HG02759 (cell line): ENCODE data around the gene UNKL.
"Not testable (repeated sequence)": the region's sequence is repeated elsewhere in the genome, so short reads cannot be mapped to it uniquely, and the experiment has no call there.

Source experiments
- ATAC-seq: cut with Tn5 transposase; IDR thresholded peaks from one replicate; pipeline ENCODE4 v1.9.1; 2021; ENCODE audit warnings: mild to moderate bottlenecking, moderate library complexity; ENCODE audit not compliant: unreplicated experiment

The UNKL gene

DNA sequence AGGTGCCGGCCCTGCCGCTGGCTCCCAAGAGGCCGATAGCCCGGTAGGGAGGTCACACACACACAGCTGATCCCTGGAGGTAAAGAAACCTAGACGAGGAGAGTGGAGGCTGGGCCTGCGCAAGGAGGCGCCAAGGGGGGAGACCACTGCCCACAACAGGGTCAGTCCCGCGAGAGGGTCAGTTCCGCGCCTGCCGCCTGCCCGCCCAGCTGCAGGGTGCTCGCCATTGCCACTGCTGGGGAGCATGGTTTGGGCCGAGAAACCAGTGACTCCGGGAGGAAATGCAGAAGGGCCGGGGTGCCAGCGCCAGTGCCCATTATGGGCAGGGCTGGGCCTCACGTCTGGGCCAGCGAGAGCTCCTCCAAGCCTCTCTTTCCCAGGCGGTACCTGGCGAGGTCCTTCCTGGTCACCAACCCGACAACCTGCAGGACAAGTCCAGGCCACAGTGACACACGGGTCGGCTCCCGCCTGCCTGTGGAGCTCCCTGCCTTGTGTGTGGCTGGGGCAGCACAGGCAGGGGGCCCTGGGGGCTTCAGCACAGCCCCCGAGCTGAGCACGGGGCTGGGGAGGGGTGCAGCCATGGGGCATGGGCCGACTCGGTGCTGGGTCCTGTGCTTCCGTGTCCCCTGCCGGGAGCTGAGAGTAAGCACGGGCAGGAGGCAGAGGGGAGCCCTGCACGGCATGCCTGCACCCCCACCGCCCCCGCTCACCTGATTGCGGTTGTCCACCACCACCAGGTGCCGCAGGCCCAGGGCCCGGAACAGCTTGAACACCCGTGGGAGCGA, 32.0 kb upstream of the UNKL start:
- no peak for ATAC-seq

DNA sequence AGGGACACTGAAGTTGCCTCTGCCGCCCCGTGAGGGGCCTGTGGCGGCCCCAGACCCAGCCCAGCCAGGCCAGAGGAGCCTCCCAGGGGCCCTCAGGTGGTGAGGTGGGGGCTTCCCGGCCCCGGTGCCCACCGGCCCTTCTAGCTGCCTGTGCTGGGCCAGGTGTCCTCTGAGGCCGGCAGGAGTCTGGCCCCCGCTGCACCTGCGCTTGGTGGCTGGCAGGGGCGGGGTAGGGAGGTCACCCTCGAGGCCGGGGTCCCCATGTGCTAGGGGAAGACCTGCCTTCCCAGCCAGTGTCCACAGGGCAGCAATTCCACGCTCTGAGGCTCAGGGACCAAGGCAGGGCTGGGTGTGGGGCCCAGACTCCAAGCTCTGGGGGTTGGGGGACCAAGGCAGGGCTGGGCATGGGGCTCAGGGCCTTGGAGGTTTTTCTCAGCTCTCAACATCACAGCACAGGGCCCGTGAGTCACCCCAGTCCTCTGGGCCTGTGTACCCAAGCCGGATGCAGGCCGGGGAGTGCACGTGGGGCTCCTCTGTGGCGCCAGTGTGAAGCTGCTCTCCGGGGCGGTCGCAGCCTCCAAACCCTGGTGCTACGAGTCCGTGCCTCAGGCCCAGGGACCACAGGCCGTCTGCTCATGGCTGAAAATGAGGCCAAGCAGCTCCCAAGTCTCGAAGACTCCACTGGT, 31.2 kb upstream of the UNKL start:
- ATAC-seq = no peak

DNA sequence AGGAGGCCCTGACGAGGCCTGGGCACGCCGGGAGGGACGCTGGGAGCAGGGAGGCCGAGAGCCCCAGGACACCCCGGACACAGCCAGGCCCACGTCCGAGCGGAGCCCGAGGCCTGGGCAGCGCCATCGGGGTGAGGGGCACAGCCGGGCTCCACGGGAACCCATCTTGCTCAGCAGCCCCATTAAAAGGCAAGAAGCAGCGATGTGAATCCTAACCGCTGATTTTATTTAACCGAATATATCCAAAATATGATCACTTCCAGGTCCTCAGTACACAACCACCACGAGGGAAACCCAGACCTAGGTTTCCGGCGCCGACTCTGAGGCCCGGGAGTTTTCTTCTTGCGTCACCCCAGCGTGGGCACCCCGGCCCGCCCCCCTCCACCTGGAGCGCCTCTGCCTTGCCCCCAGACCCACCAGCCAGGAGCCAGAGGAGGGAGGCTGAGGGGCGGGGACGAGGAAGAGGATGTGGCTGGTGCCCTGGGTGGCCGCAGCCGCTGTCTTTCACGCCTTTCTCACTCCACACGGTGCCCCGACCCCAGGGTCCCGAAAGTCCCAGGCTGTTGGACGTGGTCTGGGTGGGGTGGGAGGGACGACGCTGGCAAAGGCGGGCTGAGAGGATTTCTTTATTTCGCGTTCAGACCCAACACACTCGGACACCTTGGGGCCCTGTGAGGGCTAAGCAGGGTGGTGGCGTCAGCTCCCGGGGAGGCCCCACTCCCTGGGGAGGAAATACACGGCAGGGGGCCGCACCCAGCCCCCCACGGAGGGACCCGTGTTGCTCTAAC, 30.4 kb upstream of the UNKL start:
- no peak for ATAC-seq

DNA sequence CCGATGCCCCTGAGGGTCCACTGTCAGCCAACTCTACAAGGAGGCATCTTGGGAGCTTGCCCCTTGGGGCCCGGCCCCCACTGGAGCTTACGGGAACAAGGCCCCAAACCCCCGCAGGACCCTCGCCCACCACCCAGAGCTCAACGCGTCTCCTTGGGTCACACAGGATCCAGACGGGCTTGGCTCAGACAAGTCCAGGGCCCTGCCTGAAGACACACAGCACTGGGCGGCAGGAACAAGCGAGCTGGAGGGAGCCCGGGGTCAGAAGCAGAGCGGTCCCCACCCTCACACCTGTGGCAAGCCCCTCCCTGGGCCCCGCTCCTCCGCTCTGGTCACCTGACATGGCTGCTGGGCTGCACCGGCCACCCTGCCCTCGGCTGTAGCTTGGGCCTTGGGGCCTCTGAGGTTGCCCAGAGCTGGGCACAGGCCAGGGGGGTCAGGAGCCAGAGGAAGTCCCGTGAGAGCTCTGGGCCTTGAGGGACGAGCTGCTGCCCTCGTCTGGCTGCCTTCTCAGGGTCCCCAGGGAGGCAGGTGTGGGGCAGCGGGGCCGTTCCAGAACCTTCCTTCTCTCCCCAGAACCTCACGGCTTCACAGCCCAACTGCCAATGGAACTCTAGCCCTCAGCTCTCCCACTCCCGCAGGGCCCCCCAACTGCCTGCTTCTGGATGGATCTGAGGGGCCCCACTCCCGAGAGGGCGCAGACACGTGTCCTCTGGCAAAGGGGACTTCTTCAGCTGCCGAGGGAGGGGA, 29.7 kb upstream of the UNKL start, which contains the start of gene CCDC154:
Gene CCDC154 (minus strand): TSS at position 577 of the 750 bp plus-strand sequence. CDS start 234 bp downstream, at position 343.
- ATAC-seq = no peak

DNA sequence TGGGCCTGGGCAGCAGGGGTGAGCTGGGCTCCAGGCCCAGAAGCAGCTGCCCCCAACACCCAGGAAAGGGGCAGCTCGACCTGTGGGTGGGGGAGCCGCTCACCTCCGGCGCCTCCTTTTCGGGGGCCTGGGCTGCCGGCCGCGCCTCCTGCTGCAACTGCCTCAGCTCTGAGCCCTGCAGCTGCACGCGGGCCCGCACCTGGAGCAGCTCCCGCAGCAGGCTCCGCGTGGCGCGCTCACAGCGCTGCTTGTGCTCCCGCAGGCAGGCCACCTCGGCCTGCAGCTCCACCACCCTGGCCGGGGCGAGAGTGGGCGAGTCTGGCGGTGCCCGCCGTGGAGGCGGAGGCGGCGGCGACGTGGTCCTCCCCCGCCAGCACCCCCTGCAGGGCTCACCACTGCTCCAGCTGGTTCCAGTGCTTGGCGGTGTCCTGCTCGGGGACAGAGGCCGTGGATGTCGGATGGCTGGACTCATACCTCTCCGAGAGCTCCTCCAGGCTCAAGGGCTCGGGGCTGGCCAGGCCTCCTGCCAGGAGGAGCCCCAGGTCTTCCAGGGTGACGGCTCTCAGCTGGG, 29.0 kb upstream of the UNKL start:
- no peak for ATAC-seq

DNA sequence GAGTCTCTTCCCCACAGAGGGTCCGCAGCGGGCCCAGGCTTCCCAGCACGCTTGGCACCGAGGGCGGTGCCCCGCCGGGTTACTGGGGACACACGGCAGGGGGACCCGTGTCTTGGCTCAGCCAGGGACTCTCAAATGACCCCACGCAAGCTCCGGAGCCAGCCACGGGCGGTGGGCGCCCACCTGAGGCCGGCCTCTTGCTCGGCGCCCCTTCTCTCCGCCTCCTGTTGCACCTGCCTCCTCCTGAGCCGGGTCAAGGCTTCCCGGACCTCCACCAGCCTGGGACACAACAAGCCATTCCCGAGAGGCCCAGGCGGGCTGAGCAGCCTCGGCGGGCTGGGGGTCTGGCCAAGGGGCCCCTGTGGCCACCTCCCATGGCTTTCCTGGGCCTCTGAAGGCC, 28.2 kb upstream of the UNKL start:
- no peak for ATAC-seq

DNA sequence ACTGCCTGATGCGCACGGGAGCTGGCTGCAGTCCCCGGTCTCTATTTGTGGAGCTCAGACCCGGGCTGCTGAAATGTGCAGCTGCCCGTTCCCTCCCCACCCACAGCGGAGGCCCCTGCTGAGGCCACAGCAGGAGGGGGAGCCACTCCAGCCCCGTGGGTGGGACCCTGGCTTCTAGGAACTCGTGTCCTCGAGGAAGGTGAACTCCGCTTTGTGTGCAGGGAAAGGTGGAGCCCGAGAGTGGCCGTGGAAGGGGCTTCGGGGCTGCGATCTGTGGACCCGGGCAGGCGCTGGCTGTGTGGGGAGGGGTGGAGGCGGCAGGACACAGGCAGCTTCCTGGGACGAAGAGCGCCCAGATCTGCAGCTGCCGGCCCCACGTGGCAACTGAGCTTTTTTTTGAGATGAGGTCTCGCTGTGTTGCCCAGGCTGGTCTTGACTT, 26.9 kb upstream of the UNKL start:
- ATAC-seq = no peak

DNA sequence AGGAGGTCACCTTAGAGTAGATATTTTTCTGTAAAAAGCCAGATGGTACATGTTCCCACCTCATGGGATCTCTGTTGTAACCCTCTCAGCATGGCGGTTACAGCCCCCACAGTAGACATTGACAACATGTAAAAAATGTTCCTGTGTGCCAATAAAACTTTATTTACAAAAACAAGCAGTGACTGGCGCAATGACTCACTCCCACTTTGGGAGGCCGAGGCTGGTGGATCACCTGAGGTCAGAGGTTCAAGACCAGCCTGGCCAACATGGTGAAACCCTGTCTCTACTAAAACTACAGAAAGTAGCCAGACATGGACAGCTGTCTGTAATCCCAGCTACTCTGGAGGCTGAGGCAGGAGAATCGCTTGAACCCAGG, 25.2 kb upstream of the UNKL start:
- not testable (repeated sequence) for ATAC-seq

DNA sequence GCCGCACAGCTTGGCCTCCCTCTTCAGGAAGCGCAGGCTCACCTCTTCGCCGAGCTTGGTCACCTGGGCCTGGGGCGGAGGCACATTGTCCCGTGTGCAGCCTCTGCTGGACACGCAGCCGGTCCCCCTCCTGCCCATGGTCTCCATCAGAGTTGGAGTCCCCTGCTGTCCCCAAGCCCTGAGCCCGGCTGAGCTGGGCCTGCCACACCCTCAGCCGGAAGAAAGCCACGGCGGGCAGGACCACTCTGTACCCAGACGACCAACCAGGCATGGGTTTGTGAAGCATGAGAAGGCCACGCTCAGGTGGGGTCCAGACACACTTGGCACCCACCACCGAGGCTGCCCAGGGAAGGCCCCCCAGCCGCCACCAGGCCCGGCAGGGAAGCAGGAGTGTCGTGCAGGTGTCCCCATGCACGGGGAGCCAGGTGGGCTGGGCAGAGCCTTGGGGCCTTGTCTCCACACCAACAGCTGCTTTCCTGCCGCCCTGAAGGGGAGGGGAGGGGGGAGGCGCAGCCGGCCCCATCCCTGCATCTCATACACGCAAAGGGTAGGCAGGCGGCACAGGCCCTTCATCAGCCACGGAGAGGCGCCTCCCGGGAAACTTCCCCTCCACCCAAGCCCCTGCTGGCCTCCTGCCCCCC, 24.7 kb upstream of the UNKL start:
- no peak for ATAC-seq

DNA sequence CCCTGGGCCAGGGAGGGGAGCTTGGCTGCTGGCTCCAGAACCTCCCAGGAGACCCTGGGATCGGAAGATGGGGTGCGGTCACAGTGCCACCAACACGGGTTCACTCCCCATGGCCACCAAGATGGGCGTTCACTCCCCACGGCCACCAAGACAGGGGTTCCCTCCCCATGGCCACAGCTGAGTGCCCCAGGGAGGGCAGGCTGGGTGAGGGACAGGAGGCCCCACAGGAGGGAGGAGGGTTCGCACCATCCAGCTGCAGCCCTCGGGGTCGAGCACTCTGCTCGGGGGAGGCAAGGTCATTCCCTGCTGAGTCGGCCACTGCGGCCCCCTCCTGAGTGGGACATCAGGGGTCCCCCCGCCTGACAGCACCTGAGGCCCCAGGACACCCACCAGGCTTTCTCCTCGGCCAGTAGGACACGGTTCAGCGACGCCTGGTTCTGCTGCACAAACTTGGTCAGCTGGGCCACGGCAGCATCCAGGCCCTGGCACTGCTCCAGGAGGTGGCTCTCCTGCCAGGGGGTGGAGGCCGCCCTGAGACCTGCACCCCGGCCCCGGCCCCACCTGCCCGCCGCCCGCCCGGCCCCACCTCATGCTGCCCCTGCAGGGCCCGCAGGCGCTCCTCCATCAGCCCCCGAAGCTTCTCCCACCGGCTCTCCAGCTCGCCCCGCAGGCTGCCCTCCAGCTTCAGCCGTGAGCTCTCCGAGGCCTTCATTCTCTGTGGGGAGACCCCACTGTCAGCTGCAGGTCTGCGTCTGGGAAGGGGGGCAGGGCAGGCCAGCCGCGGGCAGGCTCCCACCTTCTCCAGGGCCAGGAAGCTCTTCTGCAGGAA, 23.9 kb upstream of the UNKL start:
- no peak for ATAC-seq

DNA sequence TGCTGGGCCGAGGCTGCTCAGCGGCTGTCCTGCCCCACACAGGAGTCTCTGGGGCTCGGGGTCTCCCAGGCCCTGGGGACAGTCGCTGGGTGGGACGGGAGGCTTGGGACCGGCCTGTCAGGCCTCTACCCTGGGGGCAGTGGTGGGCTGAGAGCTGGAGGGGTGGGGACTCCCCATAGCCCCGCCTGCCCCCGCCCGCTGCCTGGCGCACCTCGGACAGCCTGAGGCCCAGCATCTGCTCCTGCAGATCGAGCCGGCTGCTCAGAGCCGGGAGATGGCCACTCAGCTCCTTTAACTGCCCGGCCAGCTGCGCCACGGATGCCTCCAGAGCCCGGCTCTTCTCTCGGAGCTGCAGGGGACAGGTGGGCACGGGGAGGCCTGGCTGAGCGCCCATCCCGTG, 23.1 kb upstream of the UNKL start:
- no peak for ATAC-seq

DNA sequence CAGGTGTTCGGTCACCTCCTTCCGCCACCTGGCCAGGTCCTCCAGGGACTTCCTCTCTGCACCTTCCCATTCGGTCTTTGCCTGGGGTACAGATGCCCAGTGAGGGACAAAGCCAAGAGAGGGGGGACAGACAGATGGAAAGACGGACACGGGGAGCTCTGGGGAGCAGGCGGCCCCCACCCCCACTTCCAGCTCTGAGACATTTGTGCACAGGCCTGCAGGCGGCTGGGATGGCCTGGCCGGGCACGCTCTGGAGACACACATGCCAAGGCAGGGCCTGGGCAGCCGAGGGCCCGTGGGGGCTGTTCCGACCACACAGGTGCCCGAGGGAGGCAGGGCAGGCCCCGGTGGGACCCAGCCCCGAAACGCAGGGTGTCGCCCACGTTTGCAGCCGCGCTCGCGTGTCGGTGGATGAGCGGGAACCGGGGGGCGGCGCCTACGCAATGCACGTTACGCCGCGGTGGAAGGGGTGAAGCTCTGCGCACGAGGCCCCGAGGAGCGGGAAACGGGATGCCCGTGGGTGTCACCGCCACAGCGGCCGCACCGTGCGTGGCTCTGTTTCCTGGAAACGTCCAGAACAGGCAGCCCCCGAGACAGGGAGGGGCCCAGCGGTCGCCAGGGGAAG, 22.3 kb upstream of the UNKL start:
- ATAC-seq = no peak

DNA sequence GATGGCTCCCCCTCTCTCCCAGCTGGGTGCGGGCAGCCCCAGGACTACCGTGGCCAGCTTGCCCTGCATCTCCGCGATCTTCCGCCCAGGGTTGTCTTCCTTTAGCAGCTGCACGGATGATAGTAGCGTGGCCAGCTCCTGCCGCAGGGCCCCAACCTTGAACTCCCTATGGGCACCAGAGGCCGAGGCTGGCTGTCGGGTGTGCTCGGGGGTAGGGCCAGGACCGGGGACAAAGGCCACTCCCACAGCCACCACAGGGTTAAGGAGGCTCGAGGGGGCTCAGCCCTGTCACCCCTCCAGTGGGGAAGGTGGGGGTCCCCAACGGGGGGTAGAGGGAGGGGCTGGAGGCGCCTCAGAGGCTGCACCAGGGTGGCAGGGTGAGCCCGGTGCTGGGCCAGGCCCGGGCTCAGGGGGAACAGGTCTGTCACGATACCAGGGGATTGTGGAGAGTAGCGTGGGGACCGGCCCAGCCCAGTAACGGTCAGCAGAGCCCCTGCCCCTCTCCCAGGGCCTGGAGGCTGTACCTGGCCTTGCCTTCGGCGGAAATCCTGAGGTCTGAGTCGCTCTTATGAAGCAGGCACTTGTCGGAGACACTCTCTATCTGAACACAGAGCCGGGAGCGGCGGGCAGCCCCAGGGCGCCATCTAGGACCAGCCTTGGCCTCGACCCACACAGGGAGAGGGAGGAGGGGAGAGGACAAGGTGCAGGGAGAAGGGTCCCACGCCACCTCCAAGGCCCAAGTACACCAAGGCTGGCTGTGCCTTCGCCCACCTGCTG, 21.6 kb upstream of the UNKL start:
- ATAC-seq = no peak

DNA sequence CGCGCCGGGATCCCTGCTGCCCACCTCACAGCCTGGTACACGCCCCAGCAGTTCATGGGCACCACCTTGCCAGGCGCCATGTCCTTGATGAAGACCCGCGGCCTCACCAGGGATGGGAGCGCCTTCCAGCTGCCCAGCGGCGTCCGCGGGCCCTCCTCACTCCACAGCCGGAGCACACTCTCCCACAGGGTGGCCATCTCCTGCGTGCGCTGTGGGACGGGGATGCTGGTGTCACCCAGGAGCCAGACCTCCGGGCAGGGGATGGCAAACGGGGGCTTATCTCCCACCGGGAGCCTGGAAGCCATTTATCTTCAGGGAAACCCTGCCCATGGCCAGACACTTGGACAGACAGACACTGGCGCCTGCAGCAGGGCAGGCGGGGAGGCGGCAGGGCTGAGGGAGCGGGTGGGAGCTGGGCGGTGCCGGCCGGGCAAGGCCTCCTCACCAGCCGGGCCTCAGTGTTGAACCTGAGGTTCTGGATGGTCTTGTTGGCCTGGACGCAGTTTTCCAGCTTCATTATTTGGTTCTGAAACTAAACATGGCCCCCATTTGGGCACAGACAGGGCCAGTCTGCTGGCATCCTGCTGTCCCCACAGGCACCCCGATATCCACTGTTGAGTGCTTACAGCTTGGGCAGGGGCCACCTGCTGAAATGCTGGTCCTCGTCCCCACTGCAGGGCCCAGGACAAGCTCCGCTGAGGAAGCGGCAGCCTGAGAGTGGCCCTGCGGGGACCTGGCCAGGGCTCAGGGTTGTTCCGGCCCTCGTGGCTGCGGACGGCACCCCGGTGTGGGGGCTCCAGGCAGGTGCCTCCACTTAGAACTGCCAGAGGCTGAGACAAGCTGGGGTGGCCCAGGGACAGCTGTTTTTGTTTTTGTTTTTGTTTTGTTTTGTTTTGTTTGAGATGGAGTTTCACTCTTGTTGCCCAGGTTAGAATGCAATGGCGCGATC, 20.4 kb upstream of the UNKL start:
- no peak for ATAC-seq

DNA sequence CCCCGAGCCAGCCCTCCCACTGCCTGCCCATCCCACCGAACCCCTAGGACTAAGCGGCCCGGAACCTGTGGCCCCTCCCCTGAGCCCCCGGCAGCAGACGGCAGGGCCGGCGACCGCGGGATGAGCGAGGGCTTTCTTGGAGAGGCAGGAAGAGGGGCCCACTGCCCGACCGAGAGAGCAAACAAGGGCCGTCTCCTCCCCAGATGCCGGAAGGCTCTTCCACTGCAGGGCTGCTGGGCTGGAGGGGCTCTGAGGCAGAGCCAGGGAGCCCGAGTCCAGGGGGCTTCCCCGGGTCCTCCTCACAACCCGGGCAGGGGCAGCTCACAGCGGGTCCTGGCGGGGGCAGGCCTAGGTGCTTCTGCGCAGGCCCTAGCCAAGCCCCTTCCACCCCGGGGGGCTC, 19.3 kb upstream of the UNKL start:
- ATAC-seq = no peak

DNA sequence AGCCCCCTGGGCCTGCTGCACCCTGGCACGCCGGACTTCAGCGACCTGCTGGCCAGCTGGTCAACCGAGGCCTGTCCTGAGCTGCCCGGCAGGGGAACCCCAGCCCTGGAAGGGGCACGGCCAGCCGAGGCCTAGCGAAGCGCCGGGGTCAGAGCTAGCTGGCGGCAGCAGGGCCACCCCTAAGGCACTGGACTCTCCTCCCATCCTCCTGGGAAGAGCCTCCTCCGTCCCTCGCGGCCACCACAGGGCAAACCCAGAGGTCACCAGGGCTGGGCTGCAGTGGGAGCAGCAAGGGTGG, 18.7 kb upstream of the UNKL start:
- ATAC-seq = no peak
